SK-N-SH treated with all-trans-retinoic acid at 6 μM for 48 hours (cell line): ENCODE measurements around the gene AMD1.

Experiments
- CREB5 ChIP-seq: fragments of 250-450 bp; sonication (Bioruptor Pico); IDR thresholded peaks from 2 replicates; pipeline ENCODE4 v1.5.1; 2020; ENCODE audit warnings: low read depth, mild to moderate bottlenecking, moderate library complexity
- ISL1 ChIP-seq: fragments of 250-450 bp; sonication (Bioruptor Pico); IDR thresholded peaks from 2 replicates; pipeline ENCODE4 v2.1.2; 2022; ENCODE audit warnings: mild to moderate bottlenecking, moderate library complexity
- PATZ1 ChIP-seq: fragments of 250-450 bp; sonication (Bioruptor Pico); IDR thresholded peaks from 2 replicates; pipeline ENCODE4 v1.8.0; 2020; ENCODE audit warnings: mild to moderate bottlenecking, moderate library complexity, borderline replicate concordance
- RARB ChIP-seq: fragments of 250-450 bp; sonication (Bioruptor Pico); IDR thresholded peaks from 2 replicates; pipeline ENCODE4 v1.8.0; 2021; ENCODE audit warnings: mild to moderate bottlenecking, moderate library complexity
- SNAI2 ChIP-seq: fragments of 250-450 bp; sonication (Bioruptor Pico); IDR thresholded peaks from 2 replicates; pipeline ENCODE4 v1.5.0; 2020; ENCODE audit warnings: mild to moderate bottlenecking, moderate library complexity
- TCF4 ChIP-seq: fragments of 250-450 bp; sonication (Bioruptor Pico); IDR thresholded peaks from 2 replicates; pipeline ENCODE4 v1.8.0; 2021; ENCODE audit warnings: mild to moderate bottlenecking, moderate library complexity, borderline replicate concordance
- TOX ChIP-seq: fragments of 250-450 bp; sonication (Bioruptor Pico); IDR thresholded peaks from 2 replicates; pipeline ENCODE4 v1.8.0; 2021; ENCODE audit warnings: mild to moderate bottlenecking, moderate library complexity, borderline replicate concordance
- TSHZ2 ChIP-seq: fragments of 250-450 bp; sonication (Bioruptor Pico); IDR thresholded peaks from 2 replicates; pipeline ENCODE4 v1.5.0; 2020; ENCODE audit warnings: mild to moderate bottlenecking, moderate library complexity
- ZC3H10 ChIP-seq: fragments of 250-450 bp; sonication (Bioruptor Pico); IDR thresholded peaks from 2 replicates; pipeline ENCODE4 v1.5.1; 2021; ENCODE audit warnings: mild to moderate bottlenecking, moderate library complexity

GRCh38 chr6:110858562-110859214 is 15.9 kb upstream of the AMD1 start:
- TF ChIP-seq PATZ1 (CRISPR knock-in tag), result no peak
- no peak for TF ChIP-seq CREB5
- no peak for TF ChIP-seq TOX (CRISPR knock-in tag)
- no peak for TF ChIP-seq RARB (CRISPR knock-in tag)
- TF ChIP-seq SNAI2, result no peak
- no peak for TF ChIP-seq TSHZ2 (CRISPR knock-in tag)
- no peak for TF ChIP-seq TCF4 (CRISPR knock-in tag)
- no peak for TF ChIP-seq ISL1 (CRISPR knock-in tag)
- no peak for TF ChIP-seq ZC3H10 (CRISPR knock-in tag)
